Nucleus accumbens (tissue), 56 donors: ENCODE results near the gene GUCY2D.
"Not testable (repeated sequence)": the region's sequence is repeated elsewhere in the genome, so short reads cannot be mapped to it uniquely, and the experiment has no call there.

Experiments
- DNase-seq, 56 donors: peaks; one replicate each; lab custom pipeline; 2025; lab: John Stamatoyannopoulos, UW

GUCY2D gene

DNA sequence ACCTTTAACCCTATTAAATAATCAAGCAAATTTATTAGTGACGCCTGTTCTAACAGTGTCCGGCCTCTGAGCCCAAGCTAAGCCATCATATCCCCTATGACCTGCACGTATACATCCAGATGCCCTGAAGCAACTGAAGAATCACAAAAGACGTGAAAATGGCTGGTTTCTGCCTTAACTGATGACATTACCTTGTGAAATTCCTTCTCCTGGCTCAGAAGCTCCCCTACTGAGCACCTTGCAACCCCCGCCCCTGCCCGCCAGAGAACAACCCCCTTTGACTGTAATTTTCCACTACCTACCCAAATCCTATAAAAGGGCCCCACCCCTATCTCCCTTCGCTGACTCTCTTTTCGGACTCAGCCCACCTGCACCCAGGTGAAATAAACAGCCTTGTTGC, 59.4 kb downstream of the GUCY2D start:
- DNase-seq, result not testable (repeated sequence)

DNA sequence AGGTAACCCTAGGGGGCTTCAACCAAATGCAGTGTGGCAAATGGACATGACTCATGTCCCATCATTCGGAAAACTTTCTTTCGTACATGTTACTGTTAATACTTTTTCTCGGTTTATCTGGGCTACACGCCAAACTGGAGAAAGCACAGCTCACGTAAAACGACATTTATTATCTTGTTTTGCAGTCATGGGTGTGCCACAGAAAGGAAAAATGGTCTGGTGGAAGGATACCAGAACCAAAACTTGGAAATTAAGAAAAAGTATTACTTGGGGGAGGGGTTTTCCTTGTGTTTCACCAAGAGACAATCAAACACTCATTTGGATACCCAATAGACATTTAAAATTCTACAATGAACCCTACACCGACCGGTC, 60.0 kb downstream of the GUCY2D start:
- no peak for DNase-seq

GRCh38 chr17:8062807-8063483, 60.5 kb downstream of the GUCY2D start:
- no peak for DNase-seq

DNA sequence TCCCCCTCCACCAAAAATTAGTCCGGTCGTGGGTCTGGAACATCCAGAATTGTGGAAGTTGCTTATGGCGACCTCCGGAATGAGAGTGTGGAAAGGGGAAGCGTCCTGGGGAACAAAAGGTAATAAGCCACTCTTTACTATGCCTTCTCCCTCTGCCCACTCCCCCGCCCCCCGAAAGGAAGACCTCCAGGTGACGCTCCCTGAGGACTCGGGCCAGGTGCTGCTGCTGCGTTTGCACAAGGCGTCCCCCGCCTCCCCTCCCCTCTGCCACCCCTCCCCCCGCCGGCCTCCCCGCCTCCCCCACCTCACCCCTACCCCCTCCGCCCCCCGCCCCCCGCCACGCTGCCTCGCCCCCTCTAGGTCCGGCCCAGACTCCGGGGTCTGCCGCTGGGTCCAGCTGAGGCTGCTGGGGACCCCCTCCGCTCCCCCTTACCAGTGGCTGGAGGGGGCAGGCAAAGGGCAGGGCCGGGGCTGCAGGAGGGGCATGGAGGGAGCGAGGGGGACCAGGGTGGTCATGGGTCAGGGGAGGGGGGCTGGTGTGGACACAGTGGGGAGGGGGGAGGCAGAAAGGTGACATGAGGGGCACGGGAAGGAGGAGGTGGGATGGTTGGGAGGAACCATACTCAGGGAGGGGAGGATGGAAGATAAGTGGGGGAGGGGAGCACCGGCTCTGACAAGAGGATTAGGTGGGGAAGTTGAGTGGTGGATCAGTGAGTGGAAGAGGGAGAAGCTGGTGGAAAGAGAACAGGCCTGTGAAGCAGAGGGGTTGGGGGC, 61.5 kb downstream of the GUCY2D start:
- DNase-seq, result no peak

DNA sequence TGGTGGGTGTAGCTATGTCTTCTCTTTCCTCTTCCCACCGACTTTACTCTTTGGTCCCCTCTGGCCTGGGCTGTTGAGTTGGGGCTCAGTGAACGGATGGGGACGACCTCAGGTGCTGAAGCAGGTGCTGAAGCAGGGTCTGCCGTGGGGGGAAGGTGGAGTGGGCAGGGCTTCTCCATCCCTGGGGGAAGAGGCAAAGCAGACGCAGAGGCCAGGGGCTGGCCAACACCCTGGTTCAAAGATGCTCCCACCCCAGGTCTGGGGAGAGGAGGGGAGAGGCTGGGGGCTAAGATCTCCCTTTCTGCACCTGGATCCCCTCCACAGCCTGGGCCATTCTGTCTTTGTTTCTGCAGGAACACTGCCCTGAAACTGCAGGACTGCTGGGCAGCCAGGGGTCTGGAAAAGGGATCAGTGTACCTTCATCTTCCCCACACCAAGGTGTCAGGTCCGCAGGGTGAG, 62.2 kb downstream of the GUCY2D start:
- no peak for DNase-seq

DNA sequence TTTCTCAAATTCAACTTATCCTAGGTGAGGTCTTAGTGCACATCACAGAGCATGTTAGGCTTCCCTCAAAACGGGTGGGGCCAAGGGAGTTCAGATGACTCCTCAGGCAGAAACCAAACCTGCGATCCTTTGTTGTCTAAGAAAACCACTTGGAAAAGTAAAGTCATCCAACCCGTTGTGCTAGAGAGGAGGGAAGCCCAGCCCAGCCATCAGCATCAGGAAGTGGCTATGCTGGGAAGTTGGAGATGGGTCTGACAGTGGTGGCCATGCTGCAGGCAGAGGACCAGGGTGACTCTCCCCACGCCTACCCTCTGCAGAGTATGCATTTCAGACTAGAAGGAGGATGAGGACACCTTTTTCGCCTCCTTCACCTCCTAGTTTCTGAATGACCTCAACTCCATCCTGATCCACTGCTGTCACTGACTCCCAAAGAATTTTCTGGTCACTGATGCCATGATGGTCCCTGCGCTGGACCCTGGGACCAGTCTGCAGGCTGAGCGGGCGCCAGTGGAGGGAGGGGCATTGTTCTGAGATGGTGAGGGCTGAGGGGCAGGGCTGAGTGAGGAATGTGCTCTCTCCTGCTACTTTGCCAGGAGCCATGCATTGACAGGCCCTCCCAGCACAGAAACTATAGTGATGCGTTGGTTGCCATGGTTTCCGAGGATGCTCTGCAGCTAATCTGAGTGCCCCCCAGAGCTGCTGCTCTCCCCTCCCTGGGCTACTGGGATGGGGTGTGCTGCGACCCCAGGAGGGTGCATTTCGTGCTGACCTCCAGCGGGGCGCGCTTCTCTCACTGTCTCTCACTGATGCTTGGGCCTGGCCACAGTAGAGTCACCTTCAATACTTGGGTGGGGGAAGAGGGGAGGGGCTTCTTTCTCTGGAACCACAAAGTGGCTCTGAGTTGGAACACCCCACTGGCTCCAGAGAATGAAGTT, 64.7 kb downstream of the GUCY2D start:
- DNase-seq, result no peak

- no peak for DNase-seq
Observed at GRCh38 chr17:8067806-8068205, 65.4 kb downstream of the GUCY2D start.

- DNase-seq, result no peak
Observed at GRCh38 chr17:8068736-8069586, 66.5 kb downstream of the GUCY2D start.

DNA sequence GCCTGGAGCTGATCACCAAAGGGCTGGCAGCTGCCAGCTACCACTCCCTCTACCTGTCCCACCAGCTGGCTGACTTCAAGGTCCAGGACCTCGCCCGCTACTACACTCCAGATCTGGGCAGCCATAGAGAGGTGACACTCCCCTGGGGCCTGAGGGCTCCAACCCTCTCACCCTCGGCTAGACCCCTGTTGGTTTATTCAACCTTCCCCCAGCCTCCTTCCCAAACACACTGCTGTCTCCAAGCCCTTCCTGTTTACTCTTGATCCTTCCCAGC, 67.1 kb downstream of the GUCY2D start:
- no peak for DNase-seq
